Measurements from ENCODE around the gene AMMECR1L.
A peak's percentile ranks its signal among the peaks of the same experiment; 100 is the strongest.
"Not testable (repeated sequence)": the region's sequence is repeated elsewhere in the genome, so short reads cannot be mapped to it uniquely, and the experiment has no call there.

AMMECR1L gene

GRCh38 chr2:127885780-127886592, at the start of gene AMMECR1L:
Gene AMMECR1L, minus strand, starts transcription at chr2:127885956. Its CDS starts 11,722 bp downstream, at chr2:127874234.
- DNase-seq (ENCODE audit: low read depth), result peak; percentile 55

GRCh38 chr2:127935337-127935736, 49.6 kb upstream of the AMMECR1L start:
- DNase-seq (ENCODE audit: low read depth), result no peak

- no peak for DNase-seq (ENCODE audit: low read depth)
These were observed 46.6 kb upstream of the AMMECR1L start for GRCh38 chr2:127932199-127932876.

GRCh38 chr2:127929449-127929848, 43.7 kb upstream of the AMMECR1L start:
- no peak for DNase-seq (ENCODE audit: low read depth)

GRCh38 chr2:127927384-127927783, 41.6 kb upstream of the AMMECR1L start:
- no peak for DNase-seq (ENCODE audit: low read depth)

- DNase-seq (ENCODE audit: low read depth), result no peak
These were observed 32.2 kb upstream of the AMMECR1L start for GRCh38 chr2:127917916-127918315.

- no peak for DNase-seq (ENCODE audit: low read depth)
These were observed 28.2 kb upstream of the AMMECR1L start for GRCh38 chr2:127913808-127914457.

GRCh38 chr2:127911737-127912136, 26.0 kb upstream of the AMMECR1L start:
- DNase-seq (ENCODE audit: low read depth), result no peak

GRCh38 chr2:127910415-127910814, 24.7 kb upstream of the AMMECR1L start:
- no peak for DNase-seq (ENCODE audit: low read depth)

- DNase-seq (ENCODE audit: low read depth), result no peak
These were observed 23.3 kb upstream of the AMMECR1L start for GRCh38 chr2:127909019-127909418.

GRCh38 chr2:127907733-127908400, 22.1 kb upstream of the AMMECR1L start:
- DNase-seq (ENCODE audit: low read depth), result not testable (repeated sequence)

- DNase-seq (ENCODE audit: low read depth), result no peak
These were observed 20.6 kb upstream of the AMMECR1L start for GRCh38 chr2:127906206-127906926.

- DNase-seq (ENCODE audit: low read depth), result no peak
These were observed 15.7 kb upstream of the AMMECR1L start for GRCh38 chr2:127901339-127902056.

- no peak for DNase-seq (ENCODE audit: low read depth)
These were observed 11.9 kb upstream of the AMMECR1L start for GRCh38 chr2:127897531-127898211.

GRCh38 chr2:127893494-127893893, 7.7 kb upstream of the AMMECR1L start:
- DNase-seq (ENCODE audit: low read depth), result no peak

GRCh38 chr2:127893033-127893432, 7.3 kb upstream of the AMMECR1L start:
- DNase-seq (ENCODE audit: low read depth), result no peak

GRCh38 chr2:127891811-127892210, 6.1 kb upstream of the AMMECR1L start:
- no peak for DNase-seq (ENCODE audit: low read depth)

GRCh38 chr2:127890756-127891155, 5.0 kb upstream of the AMMECR1L start:
- not testable (repeated sequence) for DNase-seq (ENCODE audit: low read depth)

GRCh38 chr2:127888772-127889171, 3.0 kb upstream of the AMMECR1L start:
- no peak for DNase-seq (ENCODE audit: low read depth)

- no peak for DNase-seq (ENCODE audit: low read depth)
These were observed 2.0 kb upstream of the AMMECR1L start for GRCh38 chr2:127887776-127888130.

All from activated T-cell treated with anti-CD3 and anti-CD28 coated beads for 24 hours (primary cell).